Tibial artery (tissue), 4 donors: Measurements from ENCODE around the gene EXOSC1.

Source experiments
- DNase-seq, 2 donors: peaks; one replicate each; pipeline ENCODE4 v3.0.0-alpha.2; 2019
- H3K27ac ChIP-seq, 2 donors: fragments of 200-600 bp; sonication (generic) in 1 of 2; 1 replicate in 1 of 2; 2 replicates in 1 of 2; pipeline ENCODE4 v1.5.1; 2018 to 2019; ENCODE audit warnings: mild to moderate bottlenecking in 1 of 2
- H3K27me3 ChIP-seq, 2 donors: fragments of 200-600 bp; sonication (generic) in 1 of 2; one replicate each; pipeline versions ENCODE4 v1.5.1 to v1.6.0; 2016 to 2019
- H3K36me3 ChIP-seq, 3 donors: fragments of 200-600 bp; sonication (generic) in 2 of 3; one replicate each; pipeline ENCODE4 v1.5.1; 2016 to 2019; ENCODE audit warnings: mild to moderate bottlenecking in 2 of 3
- H3K4me1 ChIP-seq, 4 donors: fragments of 200-600 bp; sonication (generic) in 2 of 4; 1 replicate in 3 of 4; 2 replicates in 1 of 4; pipeline ENCODE4 v1.5.1; 2016 to 2019
- H3K4me3 ChIP-seq, 2 donors: fragments of 200-600 bp; sonication (generic) in 1 of 2; 1 replicate in 1 of 2; 2 replicates in 1 of 2; pipeline ENCODE4 v1.5.1; 2018 to 2019; ENCODE audit warnings: mild to moderate bottlenecking in 2 of 2
- H3K9me3 ChIP-seq, 3 donors: fragments of 200-600 bp; sonication (generic) in 1 of 3; one replicate each; pipeline ENCODE4 v1.5.1; 2016 to 2019
- intact Hi-C: fragments of 100-400 bp; cut with DNase I; formaldehyde crosslinking; loops from one replicate; pipeline ENCODE4 v1.15.0; 2023; ENCODE audit warnings: low total_unique reads
- TF ChIP-seq, protein P1 (sequence below), 2 experiments: fragments of 200-600 bp in 1 of 2; fragments of 450-650 bp in 1 of 2; IDR thresholded peaks; one replicate each; pipeline ENCODE4 v1.5.1; 2017 to 2019; ENCODE audit warnings: antibody characterized with exemption in 2 of 2, mild to moderate bottlenecking in 1 of 2, moderate library complexity in 1 of 2

Gene EXOSC1

GRCh38 chr10:97456686-97457065 lies 10.9 kb upstream of the EXOSC1 start:
- Histone ChIP-seq H3K4me1 (peaks cover 0 to 15% (median 10%) of the 10 kb centered on the region in 4 donors), H3K27me3 (no peaks in the 10 kb centered on the region), H3K27ac (no peak overlapping the region), H3K9me3 (no peaks in the 10 kb centered on the region), H3K36me3 (peaks cover 56 to 93% (median 69%) of the 10 kb centered on the region in 3 donors), H3K4me3 (no peak overlapping the region)
- DNase-seq, result no peak
- TF ChIP-seq, protein P1, sequence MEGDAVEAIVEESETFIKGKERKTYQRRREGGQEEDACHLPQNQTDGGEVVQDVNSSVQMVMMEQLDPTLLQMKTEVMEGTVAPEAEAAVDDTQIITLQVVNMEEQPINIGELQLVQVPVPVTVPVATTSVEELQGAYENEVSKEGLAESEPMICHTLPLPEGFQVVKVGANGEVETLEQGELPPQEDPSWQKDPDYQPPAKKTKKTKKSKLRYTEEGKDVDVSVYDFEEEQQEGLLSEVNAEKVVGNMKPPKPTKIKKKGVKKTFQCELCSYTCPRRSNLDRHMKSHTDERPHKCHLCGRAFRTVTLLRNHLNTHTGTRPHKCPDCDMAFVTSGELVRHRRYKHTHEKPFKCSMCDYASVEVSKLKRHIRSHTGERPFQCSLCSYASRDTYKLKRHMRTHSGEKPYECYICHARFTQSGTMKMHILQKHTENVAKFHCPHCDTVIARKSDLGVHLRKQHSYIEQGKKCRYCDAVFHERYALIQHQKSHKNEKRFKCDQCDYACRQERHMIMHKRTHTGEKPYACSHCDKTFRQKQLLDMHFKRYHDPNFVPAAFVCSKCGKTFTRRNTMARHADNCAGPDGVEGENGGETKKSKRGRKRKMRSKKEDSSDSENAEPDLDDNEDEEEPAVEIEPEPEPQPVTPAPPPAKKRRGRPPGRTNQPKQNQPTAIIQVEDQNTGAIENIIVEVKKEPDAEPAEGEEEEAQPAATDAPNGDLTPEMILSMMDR (IDR thresholded peaks at IDR 0.05), result no peak
- intact Hi-C loops, result no loop called here

DNA sequence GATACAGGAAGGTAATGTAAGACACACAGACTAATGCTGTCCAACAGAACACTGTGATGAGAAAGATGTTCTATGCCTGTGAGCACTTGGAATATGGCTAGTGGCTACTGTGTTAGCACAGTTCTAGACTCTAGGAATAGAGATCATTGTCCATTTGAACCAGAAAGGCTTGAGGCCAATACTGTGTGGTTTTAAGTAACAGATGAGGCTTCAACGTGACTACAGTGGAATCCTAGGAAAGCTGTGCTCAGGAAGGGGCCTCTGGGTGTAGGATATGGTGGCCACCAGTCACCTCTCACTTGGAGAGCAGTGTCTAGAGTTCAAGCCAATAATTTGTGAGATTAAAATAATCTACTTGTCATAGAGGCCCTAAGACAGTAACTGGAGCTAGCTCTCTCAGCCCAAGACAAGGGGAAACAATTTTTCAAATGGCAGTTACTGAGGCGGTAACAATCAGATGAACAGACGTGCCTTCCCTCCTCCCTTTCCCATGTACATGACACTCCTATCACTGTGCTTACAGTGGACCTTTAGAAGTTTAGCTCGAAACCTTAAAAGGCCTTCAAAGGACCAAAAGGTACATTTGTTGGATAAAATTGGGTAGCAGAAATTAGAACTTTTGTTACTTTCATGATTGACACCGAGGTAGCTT lies 10.4 kb upstream of the EXOSC1 start:
- no peak for DNase-seq
- H3K27ac ChIP-seq, result peak overlapping the region in 1 of 2 donors; percentile 5
- H3K4me3 ChIP-seq, result no peak overlapping the region
- peaks cover 0 to 15% (median 10%) of the 10 kb centered on the region in 4 donors for H3K4me1 ChIP-seq
- intact Hi-C loops, result no loop called here
- H3K36me3 ChIP-seq, result peaks cover 51 to 88% (median 65%) of the 10 kb centered on the region in 3 donors
- TF ChIP-seq, protein P1 (IDR thresholded peaks at IDR 0.05), result no peak
- H3K9me3 ChIP-seq, result no peaks in the 10 kb centered on the region
- H3K27me3 ChIP-seq, result no peaks in the 10 kb centered on the region

GRCh38 chr10:97454330-97455036 lies 8.7 kb upstream of the EXOSC1 start:
- Histone ChIP-seq H3K4me3 (no peak overlapping the region), H3K27ac (peak overlapping the region; percentile 6 to 30), H3K4me1 (peaks cover 0 to 25% (median 14%) of the 10 kb centered on the region in 4 donors), H3K9me3 (no peaks in the 10 kb centered on the region), H3K27me3 (no peaks in the 10 kb centered on the region), H3K36me3 (peaks cover 34 to 72% (median 48%) of the 10 kb centered on the region in 3 donors)
- DNase-seq, result peak in 1 of 2 donors; percentile 41
- TF ChIP-seq, protein P1 (IDR thresholded peaks at IDR 0.05), result no peak
- intact Hi-C loops, result no loop called here

DNA sequence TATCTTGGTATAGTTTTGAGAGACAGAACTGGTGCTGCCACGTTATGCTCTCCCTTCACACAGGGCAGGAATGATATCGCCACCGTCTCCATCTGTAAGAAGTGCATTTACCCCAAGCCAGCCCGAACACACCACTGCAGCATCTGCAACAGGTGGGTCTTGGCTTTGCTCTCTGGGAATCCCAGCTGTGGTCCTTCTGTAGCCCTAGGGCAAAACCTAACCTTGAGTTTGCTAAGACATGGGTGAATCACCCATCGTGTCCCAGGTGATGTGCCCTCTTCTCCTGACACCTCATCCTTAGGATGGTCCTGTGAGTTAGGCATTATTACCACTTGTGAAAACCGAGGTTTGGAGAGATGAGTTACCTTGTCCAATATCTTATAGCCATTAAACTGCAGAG lies 6.5 kb upstream of the EXOSC1 start:
- Histone ChIP-seq H3K9me3 (no peaks in the 10 kb centered on the region), H3K27ac (no peak overlapping the region), H3K27me3 (no peaks in the 10 kb centered on the region), H3K4me3 (no peak overlapping the region), H3K4me1 (peaks cover 0 to 37% (median 22%) of the 10 kb centered on the region in 4 donors), H3K36me3 (peaks cover 13 to 52% (median 28%) of the 10 kb centered on the region in 3 donors)
- intact Hi-C loops, result no loop called here
- TF ChIP-seq, protein P1 (IDR thresholded peaks at IDR 0.05), result no peak
- no peak for DNase-seq

- TF ChIP-seq, protein P1 (IDR thresholded peaks at IDR 0.05), result no peak
- Histone ChIP-seq H3K27ac (no peak overlapping the region), H3K4me1 (peaks cover 0 to 44% (median 29%) of the 10 kb centered on the region in 4 donors), H3K4me3 (no peak overlapping the region), H3K9me3 (no peaks in the 10 kb centered on the region), H3K36me3 (peaks cover 7 to 44% (median 21%) of the 10 kb centered on the region in 3 donors), H3K27me3 (no peaks in the 10 kb centered on the region)
- intact Hi-C loops, result no loop called here
- DNase-seq, result no peak
These were observed 5.8 kb upstream of the EXOSC1 start for GRCh38 chr10:97451605-97452004.
